ENCODE measurements around the gene RAP1GAP.

DNA sequence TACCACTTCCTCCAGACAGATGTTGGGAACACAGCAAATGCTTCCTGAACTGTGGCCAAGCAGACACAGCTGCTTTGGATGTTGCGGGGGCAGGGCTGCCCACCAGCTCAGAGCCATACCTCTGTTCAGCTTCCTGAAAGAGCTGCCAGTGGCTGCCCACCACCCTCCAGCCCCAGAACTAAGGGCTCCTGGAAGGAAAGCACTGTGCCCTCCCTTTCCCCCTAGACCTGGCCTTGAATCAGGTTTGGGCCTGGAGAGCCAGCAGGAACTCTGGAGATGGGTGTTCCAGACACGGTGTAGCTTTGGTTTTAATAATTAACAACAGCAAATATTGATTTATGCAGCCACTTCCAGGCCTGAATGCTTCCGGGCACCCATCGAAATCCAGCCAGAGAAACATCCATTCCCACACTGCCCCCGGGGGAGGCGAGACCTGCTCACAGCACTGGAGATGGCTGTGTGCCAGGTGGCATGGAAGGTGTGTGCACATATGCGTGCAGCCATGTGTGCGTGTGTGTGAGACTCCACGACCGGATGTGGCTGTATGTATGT lies 45.7 kb downstream of the RAP1GAP start:
- TF ChIP-seq, protein P1, sequence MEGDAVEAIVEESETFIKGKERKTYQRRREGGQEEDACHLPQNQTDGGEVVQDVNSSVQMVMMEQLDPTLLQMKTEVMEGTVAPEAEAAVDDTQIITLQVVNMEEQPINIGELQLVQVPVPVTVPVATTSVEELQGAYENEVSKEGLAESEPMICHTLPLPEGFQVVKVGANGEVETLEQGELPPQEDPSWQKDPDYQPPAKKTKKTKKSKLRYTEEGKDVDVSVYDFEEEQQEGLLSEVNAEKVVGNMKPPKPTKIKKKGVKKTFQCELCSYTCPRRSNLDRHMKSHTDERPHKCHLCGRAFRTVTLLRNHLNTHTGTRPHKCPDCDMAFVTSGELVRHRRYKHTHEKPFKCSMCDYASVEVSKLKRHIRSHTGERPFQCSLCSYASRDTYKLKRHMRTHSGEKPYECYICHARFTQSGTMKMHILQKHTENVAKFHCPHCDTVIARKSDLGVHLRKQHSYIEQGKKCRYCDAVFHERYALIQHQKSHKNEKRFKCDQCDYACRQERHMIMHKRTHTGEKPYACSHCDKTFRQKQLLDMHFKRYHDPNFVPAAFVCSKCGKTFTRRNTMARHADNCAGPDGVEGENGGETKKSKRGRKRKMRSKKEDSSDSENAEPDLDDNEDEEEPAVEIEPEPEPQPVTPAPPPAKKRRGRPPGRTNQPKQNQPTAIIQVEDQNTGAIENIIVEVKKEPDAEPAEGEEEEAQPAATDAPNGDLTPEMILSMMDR (IDR thresholded peaks at IDR 0.05): no peak
- no peak for TF ChIP-seq POLR2AphosphoS5 (IDR thresholded peaks at IDR 0.05)

Data from esophagus muscularis mucosa (tissue), 3 donors.